ENCODE results near the gene LMX1A.

The LMX1A gene

DNA sequence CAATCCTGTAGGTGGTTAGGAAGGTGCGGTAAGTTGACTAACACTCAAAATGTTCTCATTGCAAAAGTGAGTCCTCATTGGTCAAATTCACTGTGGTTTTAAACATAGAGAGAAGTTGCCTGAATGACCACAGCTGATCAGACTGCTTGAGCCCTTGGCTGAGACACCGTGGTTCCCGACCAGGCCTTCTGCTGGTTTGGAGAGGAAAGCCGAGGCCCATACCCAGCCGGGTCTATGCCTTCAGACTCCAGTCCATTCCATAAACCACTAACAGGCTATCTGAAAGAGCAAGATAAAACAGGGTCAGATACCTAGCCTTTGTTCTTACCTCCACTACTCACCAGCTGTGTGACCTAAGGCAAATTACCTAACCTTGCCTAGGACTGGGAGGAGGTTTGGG, 133.9 kb downstream of the LMX1A start:
- no peaks in the 10 kb centered on the region for H3K36me3 ChIP-seq (ENCODE audit: control insufficient read depth in 1 of 2, insufficient read depth in 2 of 2, low read length in 2 of 2)

DNA sequence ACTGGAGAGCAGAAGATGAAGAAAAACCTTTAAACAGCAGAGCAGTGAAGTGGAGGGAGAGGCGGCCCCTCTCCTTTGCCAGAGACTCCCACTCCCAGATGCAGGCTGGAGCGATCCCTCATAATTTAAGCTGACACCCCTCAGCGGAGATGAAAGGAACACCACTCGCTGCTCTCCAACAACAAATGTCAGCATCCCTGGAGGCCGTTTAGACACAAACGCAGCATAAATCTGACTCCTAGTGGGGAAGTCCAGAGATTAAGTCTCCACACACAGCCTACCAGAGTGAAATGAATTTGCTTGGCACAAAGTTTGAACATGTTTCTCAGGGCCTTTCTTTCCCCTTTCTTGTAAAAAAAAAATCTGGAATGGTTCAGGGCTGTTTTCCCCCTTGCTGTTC, 137.8 kb downstream of the LMX1A start:
- Histone ChIP-seq H2BK12ac (ENCODE audit: low read length) (no peak overlapping the region), H3K9me3 (ENCODE audit: insufficient read depth, low read depth, low read length) (no peaks in the 10 kb centered on the region), H3K4me2 (ENCODE audit: low read length) (no peak overlapping the region), H3K14ac (ENCODE audit: low read length) (no peak overlapping the region), H3K4me1 (ENCODE audit: control insufficient read depth in 1 of 2, insufficient read depth in 2 of 2, low read length in 2 of 2) (peaks cover 4% of the 10 kb centered on the region in 2 experiments), H3K4ac (ENCODE audit: low read depth, low read length) (no peak overlapping the region), H4K8ac (ENCODE audit: low read depth, low read length) (no peak overlapping the region), H2BK5ac (ENCODE audit: low read depth, low read length, poor library complexity) (no peak overlapping the region), H4K12ac (ENCODE audit: low read depth, low read length) (no peak overlapping the region), H2AFZ (ENCODE audit: insufficient read depth, low read length, poor library complexity) (no peak overlapping the region), H3K9ac (ENCODE audit: low read length) (no peak overlapping the region), H2AK5ac (ENCODE audit: low read length) (no peak overlapping the region), H3K79me2 (ENCODE audit: control insufficient read depth, insufficient read depth, low read length, poor library complexity) (no peaks in the 10 kb centered on the region), H3K79me1 (ENCODE audit: low read length) (no peaks in the 10 kb centered on the region), H3K27ac (ENCODE audit: low read depth, low read length) (no peak overlapping the region), H3K23ac (ENCODE audit: low read length) (no peak overlapping the region), H2BK120ac (ENCODE audit: insufficient read depth, low read length, poor library complexity) (no peak overlapping the region), H3K4me3 (ENCODE audit: low read depth, low read length) (no peak overlapping the region), H4K91ac (ENCODE audit: low read depth, low read length) (no peak overlapping the region), H3K18ac (ENCODE audit: low read length) (no peak overlapping the region), H3K27me3 (ENCODE audit: insufficient read depth, low read length) (no peaks in the 10 kb centered on the region), H3K36me3 (ENCODE audit: control insufficient read depth in 1 of 2, insufficient read depth in 2 of 2, low read length in 2 of 2) (no peaks in the 10 kb centered on the region)
- no CpG with 5 or more reads among the region's 6 CpGs for WGBS (ENCODE audit: extremely low coverage, insufficient coverage, insufficient read length)
- DNase-seq: no peak

More for the DNA sequence above, 133.9 kb downstream of the LMX1A start:
- no peak overlapping the region for H3K27ac ChIP-seq (ENCODE audit: low read depth, low read length)
- no peak overlapping the region for H3K23ac ChIP-seq (ENCODE audit: low read length)
- no peaks in the 10 kb centered on the region for H3K79me1 ChIP-seq (ENCODE audit: low read length)
- peaks cover 2 to 4% of the 10 kb centered on the region in 2 experiments for H3K4me1 ChIP-seq (ENCODE audit: control insufficient read depth in 1 of 2, insufficient read depth in 2 of 2, low read length in 2 of 2)
- no peak overlapping the region for H3K4ac ChIP-seq (ENCODE audit: low read depth, low read length)
- H4K91ac ChIP-seq (ENCODE audit: low read depth, low read length): no peak overlapping the region
- no peak overlapping the region for H3K4me3 ChIP-seq (ENCODE audit: low read depth, low read length)
- no peak overlapping the region for H3K9ac ChIP-seq (ENCODE audit: low read length)
- no peak overlapping the region for H2BK12ac ChIP-seq (ENCODE audit: low read length)
- no peak overlapping the region for H2BK120ac ChIP-seq (ENCODE audit: insufficient read depth, low read length, poor library complexity)
- H3K27me3 ChIP-seq (ENCODE audit: insufficient read depth, low read length): peaks cover 2% of the 10 kb centered on the region
- DNase-seq: peak; percentile 66 to 70
- H3K79me2 ChIP-seq (ENCODE audit: control insufficient read depth, insufficient read depth, low read length, poor library complexity): no peaks in the 10 kb centered on the region
- H3K4me2 ChIP-seq (ENCODE audit: low read length): no peak overlapping the region
- no peaks in the 10 kb centered on the region for H3K9me3 ChIP-seq (ENCODE audit: insufficient read depth, low read depth, low read length)
- H2AK5ac ChIP-seq (ENCODE audit: low read length): no peak overlapping the region
- WGBS (ENCODE audit: extremely low coverage, insufficient coverage, insufficient read length): no CpG with 5 or more reads among the region's 5 CpGs
- H4K12ac ChIP-seq (ENCODE audit: low read depth, low read length): no peak overlapping the region
- no peak overlapping the region for H4K8ac ChIP-seq (ENCODE audit: low read depth, low read length)
- H2BK5ac ChIP-seq (ENCODE audit: low read depth, low read length, poor library complexity): no peak overlapping the region
- H3K18ac ChIP-seq (ENCODE audit: low read length): no peak overlapping the region
- H2AFZ ChIP-seq (ENCODE audit: insufficient read depth, low read length, poor library complexity): no peak overlapping the region
- no peak overlapping the region for H3K14ac ChIP-seq (ENCODE audit: low read length)

DNA sequence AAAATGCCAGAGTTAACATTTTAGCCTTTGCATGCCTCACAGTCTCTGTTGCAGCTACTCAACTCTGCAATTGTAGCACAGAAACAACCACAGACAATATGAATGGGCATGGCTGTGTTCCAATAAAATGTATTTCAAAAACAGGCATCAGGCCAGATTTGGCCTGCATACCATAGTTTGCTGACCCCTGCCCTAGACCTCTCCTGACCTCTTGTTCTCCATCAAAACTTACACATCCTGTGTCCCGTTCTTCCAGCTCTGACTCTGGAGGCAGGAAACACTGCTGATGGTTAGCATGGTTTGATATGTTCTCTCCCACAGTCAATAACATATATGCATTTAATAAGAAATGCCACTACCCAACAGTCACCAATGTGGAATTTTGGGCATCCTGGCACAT, 138.6 kb downstream of the LMX1A start:
- no CpG with 5 or more reads among the region's 1 CpG for WGBS (ENCODE audit: extremely low coverage, insufficient coverage, insufficient read length)
- Histone ChIP-seq H3K79me2 (ENCODE audit: control insufficient read depth, insufficient read depth, low read length, poor library complexity) (no peaks in the 10 kb centered on the region), H3K27me3 (ENCODE audit: insufficient read depth, low read length) (no peaks in the 10 kb centered on the region), H3K36me3 (ENCODE audit: control insufficient read depth in 1 of 2, insufficient read depth in 2 of 2, low read length in 2 of 2) (no peaks in the 10 kb centered on the region), H3K18ac (ENCODE audit: low read length) (no peak overlapping the region), H3K79me1 (ENCODE audit: low read length) (no peaks in the 10 kb centered on the region), H3K27ac (ENCODE audit: low read depth, low read length) (no peak overlapping the region), H3K23ac (ENCODE audit: low read length) (no peak overlapping the region), H2BK12ac (ENCODE audit: low read length) (no peak overlapping the region), H3K14ac (ENCODE audit: low read length) (no peak overlapping the region), H2AFZ (ENCODE audit: insufficient read depth, low read length, poor library complexity) (no peak overlapping the region), H4K8ac (ENCODE audit: low read depth, low read length) (no peak overlapping the region), H2BK120ac (ENCODE audit: insufficient read depth, low read length, poor library complexity) (no peak overlapping the region), H3K9ac (ENCODE audit: low read length) (no peak overlapping the region), H2AK5ac (ENCODE audit: low read length) (no peak overlapping the region), H3K4me3 (ENCODE audit: low read depth, low read length) (no peak overlapping the region), H4K91ac (ENCODE audit: low read depth, low read length) (no peak overlapping the region), H3K9me3 (ENCODE audit: insufficient read depth, low read depth, low read length) (no peaks in the 10 kb centered on the region), H3K4me2 (ENCODE audit: low read length) (no peak overlapping the region), H3K4ac (ENCODE audit: low read depth, low read length) (no peak overlapping the region), H2BK5ac (ENCODE audit: low read depth, low read length, poor library complexity) (no peak overlapping the region), H3K4me1 (ENCODE audit: control insufficient read depth in 1 of 2, insufficient read depth in 2 of 2, low read length in 2 of 2) (peaks cover 4% of the 10 kb centered on the region in 2 experiments), H4K12ac (ENCODE audit: low read depth, low read length) (no peak overlapping the region)
- no peak for DNase-seq

DNA sequence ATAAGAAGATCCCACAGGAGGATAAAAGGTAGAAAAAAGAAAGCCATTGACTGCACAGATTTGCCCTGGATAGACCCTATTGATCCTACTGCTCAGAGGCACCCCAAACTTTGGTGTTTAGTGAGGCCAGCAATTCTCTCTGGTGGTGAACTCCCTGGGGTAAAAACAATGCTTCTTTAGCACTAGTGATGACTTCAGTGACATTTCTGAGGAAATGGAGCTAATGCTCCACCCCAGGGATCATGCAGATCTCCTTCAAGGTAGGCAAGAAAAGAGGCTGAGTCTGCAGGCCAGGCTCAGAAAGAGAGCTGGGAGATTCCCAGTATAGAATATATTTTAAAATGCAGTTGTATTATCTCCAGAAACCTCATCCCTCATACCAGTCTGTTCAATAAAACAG, 140.3 kb downstream of the LMX1A start:
- no peak overlapping the region for H2BK120ac ChIP-seq (ENCODE audit: insufficient read depth, low read length, poor library complexity)
- H3K36me3 ChIP-seq (ENCODE audit: control insufficient read depth in 1 of 2, insufficient read depth in 2 of 2, low read length in 2 of 2): no peaks in the 10 kb centered on the region

More for the DNA sequence above, 140.3 kb downstream of the LMX1A start:
- Histone ChIP-seq H3K18ac (ENCODE audit: low read length) (no peak overlapping the region), H3K27me3 (ENCODE audit: insufficient read depth, low read length) (no peaks in the 10 kb centered on the region), H4K91ac (ENCODE audit: low read depth, low read length) (no peak overlapping the region), H3K79me1 (ENCODE audit: low read length) (no peaks in the 10 kb centered on the region), H2BK12ac (ENCODE audit: low read length) (no peak overlapping the region), H3K4me1 (ENCODE audit: control insufficient read depth in 1 of 2, insufficient read depth in 2 of 2, low read length in 2 of 2) (peaks cover 0 to 2% of the 10 kb centered on the region in 2 experiments), H3K23ac (ENCODE audit: low read length) (no peak overlapping the region), H3K4ac (ENCODE audit: low read depth, low read length) (no peak overlapping the region), H3K4me3 (ENCODE audit: low read depth, low read length) (no peak overlapping the region), H3K14ac (ENCODE audit: low read length) (no peak overlapping the region), H2AK5ac (ENCODE audit: low read length) (no peak overlapping the region), H4K8ac (ENCODE audit: low read depth, low read length) (no peak overlapping the region), H3K79me2 (ENCODE audit: control insufficient read depth, insufficient read depth, low read length, poor library complexity) (no peaks in the 10 kb centered on the region), H3K4me2 (ENCODE audit: low read length) (no peak overlapping the region), H2AFZ (ENCODE audit: insufficient read depth, low read length, poor library complexity) (no peak overlapping the region), H3K27ac (ENCODE audit: low read depth, low read length) (no peak overlapping the region), H3K9me3 (ENCODE audit: insufficient read depth, low read depth, low read length) (no peaks in the 10 kb centered on the region), H3K9ac (ENCODE audit: low read length) (no peak overlapping the region), H4K12ac (ENCODE audit: low read depth, low read length) (no peak overlapping the region), H2BK5ac (ENCODE audit: low read depth, low read length, poor library complexity) (no peak overlapping the region)
- no peak for DNase-seq

Measured in trophoblast cell (in vitro differentiated cells and primary cell).